ENCODE results near the gene DPH7. TPM values are rescaled to one million over a fixed set of nuclear protein-coding genes. Genes with fewer than 3 reads are reported as not detected.
"Not testable (repeated sequence)": the region's sequence is repeated elsewhere in the genome, so short reads cannot be mapped to it uniquely, and the experiment has no call there.

Gene DPH7
- total RNA-seq, 2 experiments from 2014 or later = 36.5 to 38.3 TPM

GRCh38 chr9:137586854-137587253 lies 8.1 kb upstream of the DPH7 start:
- POLR2A ChIA-PET = interaction anchor here (0.5 to 0.6 kb wide), 3 partner anchors 14 to 35 kb away, joined by 3 to 10 read pairs (median 3); partner anchors contain the start of gene MRPL41
- CTCF ChIA-PET = interaction anchor here (1.0 to 2.4 kb wide), 3 partner anchors 8 to 16 kb away, joined by 3 to 8 read pairs (median 5); no protein-coding TSS in a partner anchor

GRCh38 chr9:137583957-137584356 lies 5.2 kb upstream of the DPH7 start:
- ChIA-PET POLR2A (no interaction called here), CTCF (no interaction called here)

DNA sequence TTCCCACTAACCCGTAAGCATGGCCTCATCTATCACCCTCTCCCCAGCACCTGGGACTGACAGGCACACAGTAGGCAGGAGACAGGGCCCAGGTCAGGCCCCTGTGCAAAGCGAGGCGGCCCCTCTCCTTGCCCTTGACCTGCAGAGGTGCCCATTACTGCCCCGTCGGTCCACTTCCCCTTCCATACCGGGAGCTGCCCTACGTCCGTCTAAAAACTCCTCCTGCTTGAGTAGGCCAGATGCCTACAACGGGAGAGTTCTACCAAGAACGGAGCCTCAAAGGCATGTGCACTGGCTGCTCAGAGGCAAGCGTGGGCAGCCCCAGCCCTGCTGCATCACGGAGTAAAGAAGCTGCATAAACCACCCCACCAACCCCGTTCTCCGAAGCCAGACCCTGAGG lies 4.6 kb upstream of the DPH7 start:
- POLR2A ChIA-PET = no interaction called here
- CTCF ChIA-PET = no interaction called here

GRCh38 chr9:137582286-137582860 lies 3.6 kb upstream of the DPH7 start:
- CTCF ChIA-PET = interaction anchor here (0.7 kb wide), 1 partner anchor 88 kb away, joined by 3 read pairs; no protein-coding TSS in a partner anchor
- POLR2A ChIA-PET = no interaction called here

- ChIA-PET CTCF (no interaction called here), POLR2A (no interaction called here)
These were observed 2.9 kb upstream of the DPH7 start for GRCh38 chr9:137581361-137582285.

DNA sequence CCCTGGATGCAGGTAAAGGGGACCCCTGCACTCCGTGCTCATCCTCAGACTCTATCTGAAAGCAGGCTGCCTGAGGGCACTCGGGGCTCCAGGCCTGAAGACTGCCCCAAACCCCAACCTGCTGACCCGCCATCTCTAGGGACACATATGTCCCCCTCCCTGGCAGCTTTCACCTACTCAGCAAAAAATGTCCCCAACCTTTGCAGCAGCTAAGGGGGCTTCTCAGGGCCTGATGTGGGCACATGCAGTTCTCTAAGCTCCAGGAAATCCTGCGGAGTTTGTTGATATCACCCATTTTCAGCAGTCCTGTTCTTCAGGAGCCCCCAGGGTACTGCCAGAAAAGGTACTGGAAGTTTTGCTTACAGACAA lies 2.2 kb upstream of the DPH7 start:
- ChIA-PET POLR2A (interaction anchor here (1.0 kb wide), 1 partner anchor 10 kb away, joined by 3 read pairs; the partner anchor contains the start of gene ZMYND19), CTCF (no interaction called here)

- ChIA-PET POLR2A (interaction anchor here (1.0 to 1.2 kb wide), 3 partner anchors 10 to 38 kb away, joined by 3 to 8 read pairs (median 6); partner anchors contain the start of genes EHMT1 and ZMYND19), CTCF (interaction anchor here (0.7 to 0.9 kb wide), 2 partner anchors 8 to 50 kb away, joined by 3 to 5 read pairs; no protein-coding TSS in a partner anchor)
These were observed 1.7 kb upstream of the DPH7 start for GRCh38 chr9:137580209-137580953.

DNA sequence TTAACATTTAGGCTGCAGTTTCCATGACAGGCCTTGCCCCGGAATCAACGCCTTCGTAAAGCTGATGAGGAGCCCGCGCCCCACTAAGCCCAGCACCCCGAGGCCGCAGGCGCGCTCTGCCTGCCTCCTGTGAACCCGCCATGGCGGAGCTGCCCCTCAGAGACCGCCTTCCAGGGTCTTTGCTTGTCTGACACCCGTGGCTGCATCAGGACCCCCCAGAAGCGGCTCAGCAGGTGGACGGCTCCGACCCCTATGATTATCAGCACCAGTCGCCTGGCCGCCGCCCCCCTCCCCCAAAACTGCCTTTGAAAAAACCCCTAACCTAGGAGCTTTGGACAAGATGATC lies 507 bp upstream of the DPH7 start:
- CTCF ChIA-PET = interaction anchor here (0.7 to 1.5 kb wide), 9 partner anchors 9 to 157 kb away, joined by 3 to 8 read pairs (median 3); no protein-coding TSS in a partner anchor
- POLR2A ChIA-PET = interaction anchor here (1.2 to 1.6 kb wide), 3 partner anchors 9 to 39 kb away, joined by 5 to 8 read pairs (median 6); partner anchors contain the start of genes EHMT1 and ZMYND19

DNA sequence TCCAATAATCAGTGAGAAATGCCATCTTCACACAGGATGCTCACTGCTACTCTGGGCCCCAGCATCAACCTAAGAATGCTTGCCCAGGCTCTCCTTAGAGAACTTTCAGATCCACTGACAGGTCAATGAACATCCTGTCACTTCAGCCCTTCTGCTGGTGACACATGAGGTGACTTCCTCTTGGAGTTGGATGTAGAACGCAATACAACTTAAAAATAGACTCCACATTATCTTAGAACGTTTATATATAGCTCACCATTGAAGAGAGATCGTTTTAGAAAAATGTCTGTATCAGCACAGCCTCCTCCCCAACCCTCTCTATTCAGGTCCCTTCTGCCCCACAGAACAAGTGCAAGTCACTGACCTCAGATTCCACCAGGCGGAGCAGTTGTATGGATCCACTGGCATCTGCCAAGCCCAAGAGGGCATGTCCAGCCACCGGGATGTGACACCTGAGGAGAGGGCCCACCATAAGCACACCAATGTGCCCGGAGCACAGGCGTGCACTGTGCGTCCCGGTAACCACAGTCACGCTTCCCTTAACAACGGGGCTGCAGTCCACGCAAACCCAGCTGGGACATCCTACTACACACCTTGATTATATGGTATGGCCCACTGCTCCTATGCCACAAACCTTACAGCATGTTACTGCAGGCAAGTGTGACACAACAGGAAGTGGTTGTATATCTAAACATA lies 2.9 kb downstream of the DPH7 start:
- ChIA-PET CTCF (interaction anchor here (0.7 to 1.2 kb wide), 2 partner anchors 13 to 1641 kb away, joined by 3 read pairs; no protein-coding TSS in a partner anchor), POLR2A (interaction anchor here (1.3 kb wide), 1 partner anchor 24 kb away, joined by 9 read pairs; the partner anchor contains the start of gene MRPL41)

- ChIA-PET POLR2A (interaction anchor here (0.6 kb wide), 1 partner anchor 25 kb away, joined by 3 read pairs; no protein-coding TSS in a partner anchor), CTCF (no interaction called here)
These were observed 3.4 kb downstream of the DPH7 start for GRCh38 chr9:137575364-137575715.

DNA sequence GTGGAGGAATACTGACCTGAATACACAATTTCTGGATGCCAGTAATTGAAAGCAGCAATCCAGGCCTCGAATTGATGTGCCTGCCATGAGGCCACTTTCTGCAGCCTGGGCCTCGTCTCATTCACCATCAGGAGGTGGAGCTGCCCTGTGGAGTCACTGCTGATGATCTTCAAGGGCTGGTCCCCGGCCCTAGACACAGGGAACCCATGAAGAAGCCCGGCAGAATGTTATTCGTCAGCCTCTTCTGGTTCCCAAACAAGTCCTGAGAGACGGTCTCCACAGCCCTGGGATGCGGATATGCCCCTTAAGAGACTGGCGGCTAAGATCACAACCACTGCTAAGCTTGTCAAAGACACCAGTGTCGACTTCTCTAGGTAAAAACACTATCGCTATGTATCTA lies 4.5 kb downstream of the DPH7 start:
- ChIA-PET CTCF (interaction anchor here (0.6 to 1.4 kb wide), 2 partner anchors 17 to 373 kb away, joined by 3 to 5 read pairs; no protein-coding TSS in a partner anchor), POLR2A (no interaction called here)

DNA sequence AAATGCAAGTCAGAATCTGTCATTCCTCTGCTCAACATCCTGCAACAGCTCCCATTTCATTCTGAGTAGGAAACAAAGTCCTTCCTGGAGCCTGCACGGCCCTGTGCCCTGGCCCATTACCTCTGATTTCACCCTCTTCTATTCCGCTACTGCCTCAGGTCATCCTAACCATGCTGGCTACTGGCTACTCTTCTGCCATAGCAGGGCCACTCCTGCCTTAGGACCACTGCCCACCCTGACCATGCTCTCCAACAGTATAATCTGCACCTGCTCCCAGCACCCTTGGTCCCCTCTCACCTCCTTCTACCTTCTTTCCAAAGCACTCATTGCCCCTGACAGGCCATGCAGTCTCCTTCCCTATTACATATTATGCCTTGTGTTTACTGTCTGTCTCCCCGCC lies 8.2 kb downstream of the DPH7 start:
- ChIA-PET CTCF (interaction anchor here (1.3 kb wide), 1 partner anchor 9 kb away, joined by 3 read pairs; the partner anchor contains the start of gene DPH7), POLR2A (no interaction called here)

GRCh38 chr9:137569609-137570203 lies 9.0 kb downstream of the DPH7 start:
- CTCF ChIA-PET = interaction anchor here (1.3 kb wide), 1 partner anchor 9 kb away, joined by 3 read pairs; the partner anchor contains the start of gene DPH7
- POLR2A ChIA-PET = no interaction called here

- CTCF ChIA-PET, POLR2A ChIA-PET: not testable (repeated sequence)
These were observed 10.3 kb downstream of the DPH7 start for GRCh38 chr9:137568445-137568844.

- CTCF ChIA-PET = no interaction called here
- POLR2A ChIA-PET = no interaction called here
These were observed 13.8 kb downstream of the DPH7 start for GRCh38 chr9:137564817-137565411.

GRCh38 chr9:137564134-137564533 lies 14.6 kb downstream of the DPH7 start:
- ChIA-PET POLR2A (no interaction called here), CTCF (no interaction called here)

DNA sequence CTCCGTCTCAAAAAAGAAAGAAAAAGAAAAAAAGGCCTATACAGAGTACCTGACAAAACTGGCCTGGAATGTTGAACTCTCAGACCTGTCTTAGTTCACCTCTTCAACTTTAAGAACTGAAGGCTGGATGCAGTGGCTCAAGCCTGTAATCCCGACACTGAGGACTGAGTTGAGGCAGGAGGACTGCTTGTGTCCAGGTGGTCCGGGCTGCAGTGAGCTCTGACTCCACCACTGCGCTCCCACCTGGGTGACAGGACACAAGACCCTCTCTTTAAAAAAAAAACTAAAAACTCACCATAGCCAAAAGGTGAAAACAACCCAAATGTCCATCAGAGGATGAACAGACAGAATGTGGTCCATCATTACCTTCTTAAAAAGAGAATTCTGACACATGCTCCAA lies 20.6 kb downstream of the DPH7 start:
- POLR2A ChIA-PET = no interaction called here
- CTCF ChIA-PET = no interaction called here

DNA sequence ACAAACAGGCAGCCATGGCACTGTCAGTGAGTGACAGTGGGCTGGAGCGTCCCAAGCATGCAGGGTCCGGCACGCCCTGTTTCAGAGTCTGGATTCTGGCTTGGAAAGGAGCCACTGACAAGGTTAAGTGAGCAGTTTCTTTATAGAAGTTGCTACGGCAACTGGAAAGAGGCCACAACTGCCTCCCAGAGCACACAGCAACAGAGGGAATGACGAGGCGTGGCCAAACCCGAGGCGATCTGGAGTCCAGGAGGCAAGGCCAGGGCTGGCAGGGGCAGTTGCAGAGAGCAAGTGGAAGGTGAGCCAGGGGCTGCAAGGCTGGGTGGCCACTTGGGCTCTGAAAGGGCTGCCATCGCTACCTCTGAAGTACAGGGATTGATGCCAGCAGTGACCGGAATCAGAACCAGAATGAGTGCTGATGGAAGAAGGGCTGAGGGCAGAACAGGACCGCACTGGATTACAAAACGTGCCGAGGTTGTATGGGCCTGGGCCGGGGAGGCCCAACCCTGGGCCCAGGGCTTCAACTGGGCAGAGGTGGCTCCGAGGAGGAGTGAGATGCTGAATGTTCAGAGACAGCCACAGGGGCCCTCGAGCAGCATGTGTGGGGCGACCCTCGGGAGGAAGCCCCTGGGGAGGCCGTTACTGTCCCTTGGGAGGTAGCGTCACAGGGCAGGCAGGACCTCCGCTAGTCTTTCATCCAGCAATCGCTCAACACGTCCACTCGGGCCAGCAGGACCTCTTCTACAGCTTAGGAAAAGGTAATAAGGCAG lies 22.5 kb downstream of the DPH7 start:
- POLR2A ChIA-PET = no interaction called here
- CTCF ChIA-PET = no interaction called here
